ENCODE data around the gene CYTH1.

CYTH1 gene

GRCh38 chr17:78654325-78654724 is 127.7 kb downstream of the CYTH1 start:
- no peak overlapping the region for H3K9ac ChIP-seq (ENCODE audit: low read depth, low read length)
- DNase-seq (no peak), ATAC-seq (ENCODE audit: insufficient read depth, low read depth) (no peak)
- H3K4me1 ChIP-seq (ENCODE audit: insufficient read depth, low read length) = no peaks in the 10 kb centered on the region
- no peak overlapping the region for H3K27ac ChIP-seq (ENCODE audit: low read length)
- H3K27me3 ChIP-seq (ENCODE audit: insufficient read depth, low read length, poor library complexity) = peaks cover 12% of the 10 kb centered on the region
- no peak overlapping the region for H3K4me2 ChIP-seq (ENCODE audit: insufficient read depth, low read length)
- no peaks in the 10 kb centered on the region for H3K36me3 ChIP-seq (ENCODE audit: insufficient read depth, low read length)
- H3K9me3 ChIP-seq (ENCODE audit: insufficient read depth, low read length, severe bottlenecking) = no peaks in the 10 kb centered on the region
- H2AFZ ChIP-seq (ENCODE audit: low read depth, low read length) = no peak overlapping the region
- no peak overlapping the region for H3K4me3 ChIP-seq (ENCODE audit: low read depth in 1 of 2, low read length in 2 of 2)
- no peaks in the 10 kb centered on the region for H4K20me1 ChIP-seq (ENCODE audit: insufficient read depth, low read length)
- no peak for TF ChIP-seq CTCF (IDR thresholded peaks at IDR 0.05; ENCODE audit: borderline replicate concordance, extremely low read depth, low read length, poor library complexity, severe bottlenecking)
- TF ChIP-seq EZH2 (IDR thresholded peaks at IDR 0.05; ENCODE audit: borderline replicate concordance, low read depth, low read length, severe bottlenecking) = no peak
- no peaks in the 10 kb centered on the region for H3K79me2 ChIP-seq (ENCODE audit: insufficient read depth, low read length)

GRCh38 chr17:78653382-78653781 is 128.7 kb downstream of the CYTH1 start:
- DNase-seq = no peak
- no peak for ATAC-seq (ENCODE audit: insufficient read depth, low read depth)

GRCh38 chr17:78652913-78653312 is 129.2 kb downstream of the CYTH1 start:
- no peak overlapping the region for H3K9ac ChIP-seq (ENCODE audit: low read depth, low read length)
- DNase-seq = no peak
- peaks cover 12% of the 10 kb centered on the region for H3K27me3 ChIP-seq (ENCODE audit: insufficient read depth, low read length, poor library complexity)
- TF ChIP-seq EZH2 (IDR thresholded peaks at IDR 0.05; ENCODE audit: borderline replicate concordance, low read depth, low read length, severe bottlenecking) (no peak), CTCF (IDR thresholded peaks at IDR 0.05; ENCODE audit: borderline replicate concordance, extremely low read depth, low read length, poor library complexity, severe bottlenecking) (no peak)
- no peak overlapping the region for H3K4me3 ChIP-seq (ENCODE audit: low read depth in 1 of 2, low read length in 2 of 2)
- no peak overlapping the region for H3K27ac ChIP-seq (ENCODE audit: low read length)
- no peaks in the 10 kb centered on the region for H3K4me1 ChIP-seq (ENCODE audit: insufficient read depth, low read length)
- H3K9me3 ChIP-seq (ENCODE audit: insufficient read depth, low read length, severe bottlenecking) = no peaks in the 10 kb centered on the region
- H4K20me1 ChIP-seq (ENCODE audit: insufficient read depth, low read length) = no peaks in the 10 kb centered on the region
- ATAC-seq (ENCODE audit: insufficient read depth, low read depth) = no peak
- H2AFZ ChIP-seq (ENCODE audit: low read depth, low read length) = no peak overlapping the region
- no peaks in the 10 kb centered on the region for H3K79me2 ChIP-seq (ENCODE audit: insufficient read depth, low read length)
- H3K4me2 ChIP-seq (ENCODE audit: insufficient read depth, low read length) = no peak overlapping the region
- H3K36me3 ChIP-seq (ENCODE audit: insufficient read depth, low read length) = no peaks in the 10 kb centered on the region

More at GRCh38 chr17:78653382-78653781, 128.7 kb downstream of the CYTH1 start:
- Histone ChIP-seq H3K27ac (ENCODE audit: low read length) (no peak overlapping the region), H3K4me2 (ENCODE audit: insufficient read depth, low read length) (no peak overlapping the region), H3K36me3 (ENCODE audit: insufficient read depth, low read length) (no peaks in the 10 kb centered on the region), H2AFZ (ENCODE audit: low read depth, low read length) (no peak overlapping the region), H3K27me3 (ENCODE audit: insufficient read depth, low read length, poor library complexity) (peaks cover 12% of the 10 kb centered on the region), H4K20me1 (ENCODE audit: insufficient read depth, low read length) (no peaks in the 10 kb centered on the region), H3K4me3 (ENCODE audit: low read depth in 1 of 2, low read length in 2 of 2) (no peak overlapping the region), H3K9me3 (ENCODE audit: insufficient read depth, low read length, severe bottlenecking) (no peaks in the 10 kb centered on the region), H3K79me2 (ENCODE audit: insufficient read depth, low read length) (no peaks in the 10 kb centered on the region), H3K9ac (ENCODE audit: low read depth, low read length) (no peak overlapping the region), H3K4me1 (ENCODE audit: insufficient read depth, low read length) (no peaks in the 10 kb centered on the region)
- TF ChIP-seq CTCF (IDR thresholded peaks at IDR 0.05; ENCODE audit: borderline replicate concordance, extremely low read depth, low read length, poor library complexity, severe bottlenecking) = no peak
- no peak for TF ChIP-seq EZH2 (IDR thresholded peaks at IDR 0.05; ENCODE audit: borderline replicate concordance, low read depth, low read length, severe bottlenecking)

- no peak for DNase-seq
- H3K27ac ChIP-seq (ENCODE audit: low read length) = no peak overlapping the region
Observed at GRCh38 chr17:78652024-78652423, 130.0 kb downstream of the CYTH1 start.

More at GRCh38 chr17:78652024-78652423, 130.0 kb downstream of the CYTH1 start:
- Histone ChIP-seq H3K9me3 (ENCODE audit: insufficient read depth, low read length, severe bottlenecking) (no peaks in the 10 kb centered on the region), H4K20me1 (ENCODE audit: insufficient read depth, low read length) (no peaks in the 10 kb centered on the region), H3K4me3 (ENCODE audit: low read depth in 1 of 2, low read length in 2 of 2) (no peak overlapping the region), H3K36me3 (ENCODE audit: insufficient read depth, low read length) (no peaks in the 10 kb centered on the region), H3K27me3 (ENCODE audit: insufficient read depth, low read length, poor library complexity) (peaks cover 12% of the 10 kb centered on the region), H3K4me1 (ENCODE audit: insufficient read depth, low read length) (no peaks in the 10 kb centered on the region), H2AFZ (ENCODE audit: low read depth, low read length) (no peak overlapping the region), H3K9ac (ENCODE audit: low read depth, low read length) (no peak overlapping the region), H3K79me2 (ENCODE audit: insufficient read depth, low read length) (no peaks in the 10 kb centered on the region), H3K4me2 (ENCODE audit: insufficient read depth, low read length) (no peak overlapping the region)
- ATAC-seq (ENCODE audit: insufficient read depth, low read depth) = no peak
- TF ChIP-seq EZH2 (IDR thresholded peaks at IDR 0.05; ENCODE audit: borderline replicate concordance, low read depth, low read length, severe bottlenecking) = no peak
- no peak for TF ChIP-seq CTCF (IDR thresholded peaks at IDR 0.05; ENCODE audit: borderline replicate concordance, extremely low read depth, low read length, poor library complexity, severe bottlenecking)

All from DND-41 (cell line).